22Rv1 (cell line): ENCODE results near the gene KRTAP5-10.
"Not testable (repeated sequence)": the region's sequence is repeated elsewhere in the genome, so short reads cannot be mapped to it uniquely, and the experiment has no call there.

ENCODE experiments used
- CTCF ChIP-seq: fragments of 450-650 bp; IDR thresholded peaks from 2 replicates; pipeline ENCODE4 v1.5.1; 2017; ENCODE audit warnings: mild to moderate bottlenecking
- ZFX ChIP-seq: fragments of 450-650 bp; IDR thresholded peaks from 2 replicates; pipeline ENCODE4 v1.6.1; 2017; ENCODE audit warnings: antibody characterized with exemption, borderline replicate concordance

- TF ChIP-seq CTCF, ZFX: not testable (repeated sequence)
Measured at GRCh38 chr11:71588822-71589545, 23.6 kb downstream of the KRTAP5-10 start.
